HG03060 (cell line): ENCODE results near the gene SLC6A15.

ENCODE experiments used
- ATAC-seq: cut with Tn5 transposase; IDR thresholded peaks from one replicate; pipeline ENCODE4 v1.9.1; 2021; ENCODE audit warnings: low read depth, moderate number of reproducible peaks; ENCODE audit not compliant: unreplicated experiment

SLC6A15 gene

GRCh38 chr12:84875241-84875640 lies 37.4 kb downstream of the SLC6A15 start:
- no peak for ATAC-seq

GRCh38 chr12:84874825-84875139 lies 37.8 kb downstream of the SLC6A15 start:
- ATAC-seq, result no peak

GRCh38 chr12:84874125-84874824 lies 38.3 kb downstream of the SLC6A15 start:
- ATAC-seq, result peak; percentile 97

- ATAC-seq, result no peak
Measured at GRCh38 chr12:84862186-84862585, 50.4 kb downstream of the SLC6A15 start.

- ATAC-seq, result no peak
Measured at GRCh38 chr12:84860718-84861117, 51.9 kb downstream of the SLC6A15 start.

- no peak for ATAC-seq
Measured at GRCh38 chr12:84858796-84859195, 53.8 kb downstream of the SLC6A15 start.

- ATAC-seq, result no peak
Measured at GRCh38 chr12:84857525-84858208, 54.9 kb downstream of the SLC6A15 start.

GRCh38 chr12:84856156-84856900 lies 56.3 kb downstream of the SLC6A15 start:
- ATAC-seq, result no peak

- ATAC-seq, result no peak
Measured at GRCh38 chr12:84843593-84844144, 68.9 kb downstream of the SLC6A15 start.

- ATAC-seq, result peak; percentile 83
Measured at GRCh38 chr12:84842406-84843013, 70.1 kb downstream of the SLC6A15 start.

GRCh38 chr12:84841591-84841990 lies 71.0 kb downstream of the SLC6A15 start:
- no peak for ATAC-seq

- ATAC-seq, result no peak
Measured at GRCh38 chr12:84840356-84840755, 72.2 kb downstream of the SLC6A15 start.

- ATAC-seq, result no peak
Measured at GRCh38 chr12:84826925-84827324, 85.7 kb downstream of the SLC6A15 start.

- ATAC-seq, result no peak
Measured at GRCh38 chr12:84825149-84825548, 87.5 kb downstream of the SLC6A15 start.

- ATAC-seq, result no peak
Measured at GRCh38 chr12:84822525-84822924, 90.1 kb downstream of the SLC6A15 start.

GRCh38 chr12:84816916-84817695 lies 95.5 kb downstream of the SLC6A15 start:
- ATAC-seq, result no peak

- no peak for ATAC-seq
Measured at GRCh38 chr12:84814664-84815245, 97.8 kb downstream of the SLC6A15 start.

- ATAC-seq, result no peak
Measured at GRCh38 chr12:84813780-84814663, 98.6 kb downstream of the SLC6A15 start.

GRCh38 chr12:84811291-84811690 lies 101.3 kb downstream of the SLC6A15 start:
- ATAC-seq, result no peak
